Suppressor macrophage (primary cell): ENCODE measurements around the gene PRCP.

ENCODE experiments used
- DNase-seq, 4 experiments: peaks; one replicate each; pipeline ENCODE4 v3.0.0-alpha.2; 2020 to 2022

The PRCP gene

DNA sequence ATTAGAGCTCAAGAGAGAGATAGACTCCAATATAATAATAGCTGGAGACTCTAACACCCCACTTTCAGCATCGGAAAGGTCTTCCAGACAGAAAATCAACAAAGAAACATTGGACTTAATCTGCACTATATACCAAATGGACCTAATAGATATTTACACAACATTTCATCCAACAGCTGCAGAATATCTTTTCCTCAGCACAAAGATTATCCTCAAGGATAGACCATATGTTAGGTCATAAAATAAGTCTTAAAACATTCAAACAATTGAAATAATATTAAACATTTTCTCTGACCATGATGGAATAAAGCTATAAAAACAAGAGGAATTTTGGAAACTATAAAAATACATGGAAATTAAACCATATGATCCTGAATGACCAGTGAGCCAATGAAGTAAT, 121.5 kb downstream of the PRCP start:
- no peak for DNase-seq

DNA sequence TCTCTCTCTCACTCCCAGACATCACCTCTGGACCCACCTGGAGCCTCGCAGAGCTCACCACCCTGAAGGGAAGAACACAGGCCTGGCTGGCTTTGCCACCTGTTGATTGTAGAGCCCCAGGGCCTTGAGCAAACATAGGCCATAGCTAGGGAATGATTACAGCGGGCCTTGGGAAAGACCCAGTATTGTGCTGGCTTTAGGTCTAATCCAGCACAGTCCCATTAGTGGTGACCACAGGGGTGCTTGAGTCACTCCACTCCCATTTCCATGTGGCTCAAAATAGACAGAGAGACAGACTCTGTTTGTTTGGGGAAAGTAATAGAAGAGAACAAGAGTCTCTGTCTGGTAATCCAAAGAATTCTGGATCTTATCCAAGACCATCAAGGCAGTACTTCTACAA, 123.9 kb downstream of the PRCP start:
- no peak for DNase-seq

DNA sequence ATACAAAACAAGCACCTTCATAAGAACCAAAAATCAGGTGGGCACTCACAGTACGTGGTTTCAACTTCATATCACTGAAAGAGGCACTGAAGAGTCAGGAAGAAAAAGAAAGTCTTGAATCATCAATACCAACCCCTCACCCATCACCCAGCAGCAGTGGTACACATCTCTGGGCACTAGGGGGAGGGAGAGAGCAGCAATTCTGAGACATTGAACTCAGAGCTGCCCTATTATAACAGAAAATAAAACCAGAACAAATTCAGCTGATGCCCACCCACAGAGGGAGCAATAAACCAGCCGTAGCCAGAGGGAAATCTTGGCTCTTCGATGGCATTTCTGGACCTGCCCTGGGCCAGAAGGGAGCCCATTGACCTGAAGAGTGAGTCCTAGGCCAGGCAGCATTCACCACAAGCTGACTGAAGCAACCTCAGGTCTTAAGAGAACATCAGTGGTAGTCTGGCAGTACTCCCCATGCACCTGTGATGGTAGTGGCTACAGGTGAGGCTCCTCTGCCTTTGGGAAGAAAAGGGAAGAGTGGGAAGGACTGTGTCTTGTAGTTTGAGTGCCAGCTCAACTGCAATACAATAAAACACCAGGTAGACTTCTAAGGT, 124.4 kb downstream of the PRCP start:
- DNase-seq: peak; percentile 53 to 69 (median 65)

DNA sequence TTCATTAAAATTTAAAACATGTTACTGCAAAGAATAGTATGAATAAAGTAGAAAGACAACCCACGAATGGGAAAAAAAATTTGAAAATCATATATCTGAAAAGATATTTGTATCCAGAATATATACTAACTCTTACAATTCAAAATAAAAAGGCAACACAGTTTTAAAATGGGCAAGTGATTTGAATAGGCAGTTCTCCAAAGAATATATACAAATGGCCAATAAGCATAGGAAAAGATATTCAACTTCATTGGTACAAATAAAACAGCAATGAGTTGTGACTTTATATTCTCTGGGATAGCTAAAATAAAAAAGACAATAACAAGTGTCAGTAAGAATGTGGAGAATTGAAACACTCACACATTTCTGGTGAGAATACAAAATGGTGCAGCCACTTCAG, 125.0 kb downstream of the PRCP start:
- DNase-seq: no peak
